CD4-positive, alpha-beta T cell treated with Interleukin-17A for 1 hour (primary cell): ENCODE results near the gene OGT.
"Not testable (repeated sequence)": the region's sequence is repeated elsewhere in the genome, so short reads cannot be mapped to it uniquely, and the experiment has no call there.

Source experiments
- DNase-seq: peaks from one replicate; pipeline ENCODE4 v3.0.0-alpha.2; 2020

OGT gene

DNA sequence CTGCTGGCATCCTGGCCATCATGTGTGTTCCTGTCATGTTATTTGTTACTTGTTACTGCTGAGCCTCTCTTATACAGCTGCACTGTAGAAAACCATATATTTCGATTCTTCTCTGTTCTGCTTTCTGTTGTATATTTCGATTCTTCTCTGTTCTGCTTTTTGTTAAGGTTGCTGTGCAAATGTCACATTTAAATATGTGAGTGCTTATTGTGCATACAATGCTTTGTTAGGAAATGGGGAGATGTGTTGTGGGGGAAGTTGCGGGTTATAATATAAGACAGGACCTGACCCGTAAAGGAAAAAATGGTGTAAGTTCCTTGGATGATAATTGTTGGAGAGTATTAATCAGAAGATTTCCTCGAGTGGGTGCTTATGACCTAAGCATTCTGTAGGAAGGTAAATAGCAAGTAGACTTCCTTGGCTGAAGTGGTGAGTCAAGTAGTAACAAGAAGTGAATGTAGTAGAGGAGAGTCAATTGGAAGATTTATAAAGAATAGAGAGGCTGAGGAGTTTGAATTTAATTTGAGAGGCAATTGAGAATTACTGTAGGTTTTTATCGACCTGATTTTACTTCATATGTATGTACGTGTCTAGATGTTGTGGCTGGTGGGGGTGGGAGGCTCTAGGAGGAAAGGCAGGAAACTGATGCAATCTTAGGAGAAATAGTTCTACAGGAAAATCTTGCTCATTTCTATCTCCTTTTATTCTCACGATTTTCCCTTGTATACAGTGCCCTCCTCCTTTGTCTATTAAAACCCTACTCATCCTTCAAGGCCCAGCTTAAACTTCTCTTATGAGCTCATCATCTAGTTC, 8.5 kb downstream of the OGT start:
- no peak for DNase-seq

DNA sequence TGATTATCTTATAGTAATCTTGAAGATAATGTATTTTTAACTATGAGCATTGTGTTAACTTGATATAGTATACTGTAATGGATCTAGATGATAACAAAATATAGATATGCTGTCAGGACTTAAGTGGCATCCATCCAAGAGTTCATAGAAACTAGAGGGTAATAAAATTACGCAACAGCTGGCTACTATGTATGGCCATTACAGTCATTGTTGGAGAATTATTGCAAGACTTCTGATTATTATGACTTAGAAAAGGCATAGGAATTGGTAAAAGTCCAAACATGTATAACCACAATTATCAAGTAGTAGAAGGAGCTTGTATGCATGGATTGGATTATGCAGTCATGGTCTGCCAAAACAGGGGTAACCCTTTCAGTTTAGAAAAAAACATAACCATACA, 9.5 kb downstream of the OGT start:
- DNase-seq = no peak

DNA sequence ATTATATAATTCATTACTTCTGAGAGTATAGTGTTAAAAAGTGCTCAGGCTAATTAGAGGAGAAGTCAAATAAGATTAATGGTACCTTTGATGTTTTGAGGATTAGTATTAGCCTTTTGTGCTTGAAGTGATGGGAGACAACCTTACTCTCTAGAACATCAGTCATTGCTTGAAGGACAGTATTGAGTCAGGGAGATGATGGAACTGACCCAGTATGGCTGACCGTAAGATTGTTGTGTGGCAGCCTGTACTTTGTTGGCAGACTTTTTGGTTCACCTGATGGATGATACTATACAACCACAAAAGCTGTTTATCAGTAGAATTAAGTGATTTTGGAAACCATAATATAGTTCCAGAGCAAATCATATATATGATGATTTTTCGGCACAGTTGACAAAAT, 9.9 kb downstream of the OGT start:
- DNase-seq = no peak

DNA sequence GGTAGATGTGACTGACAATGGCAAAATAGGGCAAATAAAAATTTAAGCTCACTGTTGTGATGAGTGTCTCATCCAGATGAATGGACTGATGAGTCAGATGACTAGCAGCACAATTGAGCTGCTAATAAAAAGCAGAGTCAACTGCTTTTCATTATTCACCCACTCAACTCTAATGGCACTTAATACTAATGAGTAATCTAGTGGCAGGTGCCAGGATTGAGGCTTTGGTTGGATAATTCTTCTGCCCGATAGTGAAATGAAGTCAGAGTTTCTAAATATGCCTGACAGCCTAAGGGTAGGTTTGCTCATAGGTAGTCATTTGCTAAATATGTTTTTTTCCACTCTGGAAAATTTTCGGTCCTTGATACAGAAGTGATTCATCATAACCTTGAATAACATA, 10.4 kb downstream of the OGT start:
- no peak for DNase-seq

DNA sequence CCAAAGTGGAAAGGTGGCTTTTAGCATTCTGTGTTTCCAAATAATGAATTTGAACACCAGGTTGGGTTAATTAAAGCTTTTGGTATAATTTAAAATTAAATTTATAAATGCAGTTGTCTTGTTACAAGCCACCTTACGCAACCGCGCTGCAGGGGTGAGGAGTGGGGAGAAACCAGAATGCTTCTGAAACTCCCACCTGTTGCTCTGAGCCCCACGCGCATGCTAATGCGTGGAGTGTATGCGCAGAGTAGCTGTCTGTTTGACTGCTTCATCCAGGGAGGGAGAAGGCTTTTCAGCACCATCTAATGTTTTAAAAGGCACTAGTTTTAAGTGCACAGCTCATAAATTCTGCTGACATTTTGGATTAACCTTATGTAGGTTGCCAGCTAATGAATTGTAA, 12.5 kb downstream of the OGT start:
- DNase-seq = no peak

DNA sequence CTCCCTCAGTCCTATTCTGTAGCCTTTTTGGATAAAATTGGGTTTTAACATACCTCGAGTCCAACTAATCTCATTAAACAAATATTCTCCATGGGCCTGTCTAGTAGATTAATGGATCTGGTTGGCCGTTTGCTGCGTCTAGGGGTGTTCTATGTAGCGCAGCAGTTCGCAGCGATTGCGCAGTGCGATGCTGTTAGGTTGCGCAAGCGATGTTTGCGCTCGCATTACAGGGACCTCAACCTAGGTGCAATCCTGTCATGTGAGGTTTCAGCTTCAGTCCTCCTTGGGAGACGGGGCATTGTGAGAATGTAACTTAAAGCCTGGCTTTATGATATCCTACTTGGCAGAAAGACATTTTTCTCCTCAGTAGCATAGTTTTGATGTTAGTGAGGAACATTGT, 14.0 kb downstream of the OGT start:
- no peak for DNase-seq

DNA sequence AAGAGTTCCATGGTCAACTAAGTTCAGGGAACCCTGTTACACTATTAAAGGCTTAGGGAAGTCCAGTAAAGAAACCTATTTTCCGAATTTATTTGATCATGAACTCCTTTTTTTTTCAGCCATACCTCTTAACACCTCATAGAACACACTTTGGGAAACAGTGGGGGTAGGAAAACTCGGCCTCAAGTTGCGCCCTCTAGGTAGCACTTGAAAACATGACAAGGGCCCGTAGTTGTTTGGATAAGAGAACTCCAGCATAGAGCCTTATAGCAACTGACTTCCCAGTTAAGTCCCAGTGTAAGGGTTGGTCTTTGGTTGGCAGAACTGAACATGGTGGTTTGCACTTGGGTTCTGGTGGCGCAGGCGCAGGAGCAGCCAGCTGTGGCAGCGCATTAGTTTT, 14.4 kb downstream of the OGT start:
- DNase-seq = no peak

DNA sequence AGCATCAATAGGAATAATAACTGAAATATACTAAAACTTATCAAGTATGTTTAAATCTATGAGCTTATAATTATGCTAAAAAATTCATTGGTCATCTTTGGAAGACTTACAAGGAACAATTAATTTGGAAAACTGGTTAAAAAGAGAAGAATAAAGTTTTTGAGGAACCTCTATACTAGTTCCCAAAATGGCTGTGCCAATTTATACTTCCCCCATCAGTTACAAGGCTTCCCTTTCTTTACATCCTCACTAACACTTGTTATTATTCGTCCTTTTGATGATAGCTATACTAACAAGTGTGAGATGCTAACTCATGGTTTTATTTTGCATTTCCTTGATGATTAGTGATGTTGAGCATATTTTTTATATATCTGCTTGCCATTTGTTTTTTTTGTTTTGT, 17.1 kb downstream of the OGT start:
- DNase-seq = no peak

DNA sequence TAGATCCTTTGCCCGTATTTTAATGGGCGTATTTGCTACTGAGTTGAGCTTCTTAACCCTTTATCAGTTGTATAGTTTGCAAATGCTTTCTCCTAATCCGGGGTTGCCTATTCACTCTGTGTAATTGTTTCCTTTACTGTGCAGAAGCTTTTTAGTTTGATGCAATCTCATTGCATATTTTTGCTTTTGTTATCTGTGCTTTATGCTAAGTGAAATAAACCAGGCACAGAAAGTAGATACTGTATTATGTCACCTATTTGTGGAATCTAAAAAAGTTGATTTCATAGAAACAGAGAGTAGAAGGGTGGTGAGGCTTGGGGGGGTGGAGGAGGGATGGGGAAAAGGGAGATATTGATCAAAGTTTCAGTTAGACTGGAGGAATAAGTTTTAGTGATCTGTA, 17.7 kb downstream of the OGT start:
- no peak for DNase-seq

DNA sequence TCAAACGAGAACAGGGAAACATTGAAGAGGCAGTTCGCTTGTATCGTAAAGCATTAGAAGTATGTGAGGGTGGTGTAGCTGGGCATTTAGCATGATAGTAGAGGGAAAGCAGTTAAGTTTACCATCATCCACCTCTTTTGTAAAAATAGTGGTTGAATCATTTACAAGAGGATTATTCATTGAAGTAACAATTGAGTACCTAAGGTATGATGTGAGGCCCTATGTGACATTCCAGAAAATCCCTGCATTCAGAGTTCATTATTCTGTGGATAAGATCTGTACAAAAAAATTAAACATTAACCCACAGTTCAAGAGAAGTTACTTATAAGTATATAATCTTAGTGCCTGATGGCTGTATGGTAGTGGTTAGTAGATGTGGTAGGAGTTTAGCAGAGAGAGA, 23.1 kb downstream of the OGT start:
- DNase-seq = no peak

DNA sequence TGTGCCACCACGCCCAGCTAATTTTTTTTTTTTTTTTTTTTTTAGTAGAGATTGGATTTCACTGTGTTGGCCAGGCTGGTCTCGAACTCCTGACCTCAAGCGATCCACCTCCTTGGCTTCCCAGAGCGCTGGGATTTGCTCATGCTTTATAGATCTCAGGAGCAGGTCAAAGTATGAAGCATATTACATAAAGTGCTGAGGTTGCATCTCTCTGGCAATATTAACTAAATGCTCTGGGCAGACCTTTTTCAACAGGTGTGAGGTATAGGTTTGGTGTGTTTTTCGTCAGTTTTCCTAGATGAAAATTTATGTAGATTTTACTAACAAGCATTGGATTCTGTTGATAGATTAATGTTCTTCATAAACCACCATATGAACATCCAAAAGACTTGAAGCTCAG, 26.0 kb downstream of the OGT start:
- DNase-seq = no peak

DNA sequence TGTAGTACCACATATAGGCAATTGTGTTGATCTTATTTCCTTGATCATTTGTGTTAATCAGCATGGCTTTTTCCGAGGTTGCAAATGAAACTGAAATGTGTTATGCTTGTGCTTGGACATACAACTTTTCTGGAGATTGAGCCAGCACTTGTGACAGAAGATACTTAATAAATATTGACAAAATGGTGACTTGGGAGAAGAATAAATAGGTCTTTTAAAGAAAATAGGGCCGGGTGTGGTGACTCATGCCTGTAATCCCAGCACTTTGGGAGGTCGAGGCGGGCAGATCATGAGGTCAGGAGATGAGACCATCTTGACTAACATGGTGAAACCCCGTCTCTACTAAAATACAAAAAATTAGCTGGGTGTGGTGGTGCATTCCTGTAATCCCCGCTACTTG, 26.9 kb downstream of the OGT start:
- not testable (repeated sequence) for DNase-seq

DNA sequence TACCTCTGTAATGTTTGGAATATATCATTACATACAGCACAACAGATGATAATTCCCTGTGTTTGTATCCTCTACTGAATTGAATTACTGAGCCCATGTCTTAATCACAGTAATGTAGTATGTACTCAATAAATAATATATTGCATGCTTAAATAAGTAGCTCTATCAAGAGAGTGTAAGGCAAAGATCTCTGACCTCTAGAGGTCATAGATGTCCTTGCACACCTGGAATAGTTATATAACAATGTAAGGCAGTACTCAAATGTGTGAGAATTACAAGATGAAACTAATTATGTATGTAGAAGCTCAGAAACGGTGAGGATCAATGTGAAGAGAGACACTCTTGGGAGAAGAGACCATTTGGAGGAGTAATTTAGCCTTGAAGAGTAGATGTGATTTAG, 31.0 kb downstream of the OGT start:
- no peak for DNase-seq

DNA sequence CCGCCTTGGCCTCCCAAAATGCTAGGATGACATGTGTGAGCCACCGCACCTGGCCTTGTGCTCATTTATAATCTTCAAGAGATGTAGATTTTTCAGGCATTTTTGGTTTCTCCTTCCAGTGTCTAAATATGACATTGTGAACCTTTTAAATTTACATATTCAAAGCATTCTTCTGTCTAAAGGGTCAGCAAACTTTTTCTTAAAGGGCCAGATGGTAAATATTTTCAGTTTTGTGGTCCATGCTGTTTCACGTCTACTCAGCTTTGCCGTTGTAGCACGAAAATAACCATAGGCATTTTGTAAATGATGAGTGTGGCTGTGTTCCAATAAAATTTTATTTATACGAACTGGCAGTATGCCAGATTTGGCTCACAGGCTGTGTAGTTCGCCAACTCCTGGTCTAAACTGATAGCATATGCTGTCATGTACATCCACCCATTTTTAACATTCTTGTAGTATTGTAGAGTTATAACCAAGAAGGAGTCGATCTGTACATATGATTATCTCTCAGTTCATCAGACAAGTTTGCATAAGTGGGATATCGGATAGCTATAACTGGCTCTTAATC, 32.7 kb downstream of the OGT start:
- no peak for DNase-seq

DNA sequence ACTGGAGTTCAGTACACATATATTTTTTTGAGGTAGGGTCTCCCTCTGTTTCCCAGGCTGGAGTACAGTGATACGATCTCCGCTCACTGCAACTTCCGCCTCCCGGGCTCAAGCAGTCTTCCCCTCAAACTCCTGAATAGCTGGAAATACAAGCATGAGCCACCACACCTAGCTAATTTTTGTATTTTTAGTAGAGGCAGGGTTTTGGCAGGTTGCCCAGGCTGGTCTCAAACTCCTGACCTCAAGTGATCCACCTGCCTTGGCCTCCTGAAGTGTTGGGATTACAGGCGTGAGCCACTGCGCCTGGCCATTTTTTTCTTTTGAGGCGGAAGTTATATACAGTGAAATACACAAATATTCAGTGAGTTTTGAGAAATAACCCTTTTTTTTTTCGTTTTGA, 38.5 kb downstream of the OGT start:
- not testable (repeated sequence) for DNase-seq

DNA sequence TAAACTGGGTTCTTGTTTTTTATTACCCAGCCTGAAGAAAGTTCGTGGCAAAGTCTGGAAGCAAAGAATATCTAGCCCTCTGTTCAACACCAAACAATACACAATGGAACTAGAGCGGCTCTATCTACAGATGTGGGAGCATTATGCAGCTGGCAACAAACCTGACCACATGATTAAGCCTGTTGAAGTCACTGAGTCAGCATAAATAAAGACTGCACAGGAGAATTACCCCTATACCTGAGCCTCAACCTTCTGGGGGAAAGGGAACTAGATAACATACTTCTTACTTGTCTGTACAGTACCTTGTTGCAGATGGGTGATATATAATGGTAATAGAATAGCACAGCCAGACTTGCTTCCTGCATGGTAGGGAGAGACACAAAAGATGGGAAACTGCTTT, 40.7 kb downstream of the OGT start:
- DNase-seq = no peak

DNA sequence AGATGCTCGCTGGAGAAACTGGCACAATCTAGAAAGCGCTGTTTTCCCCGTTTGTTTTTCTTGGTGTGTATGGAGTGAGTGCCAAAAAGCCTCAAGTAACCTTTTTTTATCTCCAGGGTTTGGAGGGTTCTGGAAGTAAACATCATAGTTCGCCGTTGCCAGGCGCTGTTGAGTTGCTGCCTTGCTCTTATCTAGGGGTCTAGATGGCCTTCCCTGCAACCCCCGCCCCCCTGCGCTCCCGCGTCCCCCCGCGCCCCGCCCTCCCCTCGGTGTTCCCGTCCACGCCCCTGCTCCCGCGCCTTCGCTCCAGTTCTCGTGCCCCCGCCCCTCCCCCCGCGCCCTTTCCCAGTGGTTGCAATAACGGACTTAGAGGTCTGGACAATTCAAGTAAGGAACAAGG, 44.8 kb downstream of the OGT start:
- DNase-seq = no peak

DNA sequence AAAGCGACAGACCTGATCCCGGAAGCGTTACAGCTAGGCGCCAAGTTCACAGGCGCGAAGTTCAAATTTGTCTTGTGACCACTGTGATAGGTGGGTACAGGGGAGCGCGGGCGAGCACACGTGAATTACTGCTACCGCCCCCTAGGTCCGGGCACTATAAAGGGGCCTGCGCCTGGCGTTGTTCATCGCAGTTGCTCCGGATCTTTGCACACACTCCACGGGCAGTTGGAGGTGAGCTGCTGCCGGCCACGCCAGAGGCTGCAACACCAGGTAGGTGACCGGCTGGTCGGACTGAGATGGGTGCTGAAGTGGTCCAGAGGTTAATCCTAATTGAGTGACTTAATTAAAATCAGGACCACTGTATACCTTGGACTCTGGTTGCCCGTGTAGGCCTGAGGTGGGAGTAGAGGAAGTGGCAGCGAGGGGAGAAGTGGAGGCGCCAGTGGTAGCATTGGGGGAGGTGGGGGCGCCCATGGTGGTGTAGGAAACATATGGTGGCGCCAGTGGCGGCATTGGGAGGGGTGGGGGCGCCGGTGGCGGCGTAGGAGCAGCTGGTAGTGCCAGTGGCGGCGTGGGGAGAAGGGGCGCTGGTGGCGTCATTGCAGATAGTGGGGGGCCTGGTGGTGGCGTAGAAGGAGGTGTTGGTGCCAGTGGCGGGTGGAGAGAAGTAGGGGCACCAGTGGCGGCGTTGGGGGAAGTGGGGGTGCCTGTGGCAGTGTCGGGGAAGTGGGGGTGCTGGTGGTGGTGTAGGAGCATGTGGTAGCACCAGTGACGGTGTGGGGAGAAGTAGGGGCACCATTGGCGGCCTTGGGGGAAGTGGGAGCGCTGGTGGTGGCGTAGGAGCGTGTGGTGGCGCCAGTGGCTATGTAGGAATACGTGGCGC, 45.6 kb downstream of the OGT start, which contains the start of gene GCNA:
GCNA (plus strand) TSS at position 185 of the 883 bp plus-strand sequence. CDS start 2,385 bp downstream, outside the sequence.
- DNase-seq = no peak

DNA sequence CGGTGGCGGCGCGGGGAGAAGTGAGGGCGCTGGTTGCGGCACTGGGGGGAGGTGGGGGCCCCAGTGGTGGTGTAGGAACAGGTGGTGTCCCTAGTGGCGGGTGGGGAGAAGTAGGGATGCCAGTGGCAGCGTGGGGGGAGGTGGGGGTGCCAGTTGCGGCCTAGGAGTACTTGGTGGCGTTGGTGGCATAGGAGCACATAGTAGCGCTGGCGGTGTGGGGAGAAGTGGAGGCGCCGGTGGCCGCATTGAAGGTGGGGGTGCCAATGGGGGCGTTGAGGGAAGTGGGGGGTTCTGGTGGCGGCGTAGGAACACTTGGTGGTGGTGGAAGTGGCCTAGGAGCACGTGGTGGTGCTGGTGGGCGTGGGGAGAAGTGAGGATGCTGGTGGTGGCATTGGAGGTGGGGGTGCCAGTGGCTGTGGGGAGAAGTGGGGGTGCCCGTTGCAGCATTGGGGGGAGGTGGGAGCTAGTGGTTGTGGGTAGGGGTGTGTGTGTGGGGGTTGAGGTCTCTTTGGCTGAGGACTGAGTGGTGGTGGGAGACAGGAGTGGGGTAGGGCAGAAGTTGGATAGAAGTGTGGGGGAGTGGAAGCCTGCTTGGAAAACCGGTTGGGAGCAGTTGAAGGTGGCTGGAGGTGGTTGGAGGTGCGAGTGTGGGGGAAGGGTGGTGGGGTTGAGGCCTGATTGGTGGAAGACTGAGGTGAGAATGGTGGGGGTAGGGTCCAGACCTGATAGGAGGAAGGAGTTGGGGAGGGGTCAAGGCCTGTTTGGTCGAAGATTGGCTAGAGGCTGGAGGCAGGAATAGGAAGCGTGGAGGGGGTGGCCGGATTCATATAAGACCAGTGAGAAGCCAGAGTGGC, 46.5 kb downstream of the OGT start:
- no peak for DNase-seq

DNA sequence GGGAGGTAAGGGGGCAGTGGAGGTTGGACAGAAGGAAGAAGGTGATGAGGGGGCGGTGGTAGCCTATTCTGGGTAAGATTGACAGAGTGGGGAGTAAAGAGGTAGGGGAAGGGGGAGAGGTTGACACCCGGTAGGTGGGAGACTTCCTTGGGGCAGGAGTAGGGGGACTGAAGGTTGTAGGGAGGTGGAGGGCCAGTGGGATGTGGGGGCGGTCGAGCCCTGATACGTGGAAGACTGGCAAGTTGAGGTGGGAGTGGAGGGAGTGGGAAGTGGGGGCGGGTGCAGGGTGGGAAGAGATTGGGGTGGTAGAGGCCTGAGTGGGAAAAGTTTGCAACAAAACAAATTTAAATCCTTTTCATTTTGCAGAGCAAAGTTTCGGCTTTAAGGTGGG, 47.1 kb downstream of the OGT start:
- no peak for DNase-seq

DNA sequence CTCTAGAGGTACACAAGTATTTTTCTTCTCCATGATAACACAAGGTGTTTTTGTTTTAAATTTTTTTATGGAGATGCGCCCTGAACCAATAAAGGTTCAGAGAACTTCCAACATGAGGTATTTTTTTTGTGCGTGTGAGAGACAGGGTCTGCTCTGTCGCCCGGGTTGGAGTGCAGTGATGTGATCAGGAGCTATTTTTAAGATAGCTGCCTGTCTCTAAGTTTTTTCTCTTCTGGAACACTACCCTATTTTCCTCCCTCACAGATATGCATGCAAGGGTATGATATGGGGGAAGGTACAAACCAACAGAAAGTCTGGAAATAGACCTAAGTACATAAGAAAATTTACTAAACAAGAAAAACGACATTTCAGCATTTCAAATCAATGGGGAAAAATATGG, 48.3 kb downstream of the OGT start:
- DNase-seq = no peak

DNA sequence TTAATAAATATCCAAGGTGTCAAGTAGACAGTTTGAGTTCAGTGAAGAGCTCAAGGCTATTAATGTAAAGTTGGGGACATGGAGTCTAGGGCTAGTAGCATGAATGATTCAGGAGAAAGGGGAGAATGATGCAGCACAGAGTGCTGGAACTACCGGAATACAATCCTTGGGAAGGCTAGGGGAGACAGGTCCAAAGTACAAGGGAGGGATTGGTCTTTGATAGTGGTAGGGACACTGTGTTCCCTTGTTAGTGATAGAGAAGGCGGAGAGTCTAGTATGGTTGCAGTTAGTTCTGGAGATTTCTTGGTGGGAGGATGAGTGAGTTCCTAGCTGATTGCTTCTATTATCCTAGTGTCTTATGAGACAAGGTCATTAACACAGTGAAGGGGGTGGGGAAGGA, 54.0 kb downstream of the OGT start:
- DNase-seq = no peak

DNA sequence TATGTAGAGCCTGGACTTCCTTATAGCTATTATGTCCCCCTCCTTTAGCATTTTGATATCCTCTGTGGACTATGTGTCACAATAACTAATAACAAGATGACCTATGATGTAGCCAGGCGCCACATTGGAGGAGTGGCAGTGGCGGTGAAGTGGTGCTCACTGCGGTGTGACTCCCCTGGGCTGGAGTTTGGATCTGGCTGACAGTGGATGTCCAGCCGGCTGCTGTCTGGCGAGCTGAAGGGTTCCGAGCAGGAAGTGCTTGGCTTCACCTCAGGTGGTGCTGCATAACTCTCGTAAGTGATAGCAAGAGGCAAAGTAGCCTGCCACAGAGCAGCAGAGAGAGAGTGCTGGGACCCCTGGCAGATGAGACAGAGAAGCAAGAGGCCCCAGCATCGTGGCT, 60.3 kb downstream of the OGT start:
- DNase-seq = not testable (repeated sequence)
